Neural progenitor cell (in vitro differentiated cells): Measurements from ENCODE around the gene NAALAD2.

ENCODE experiments used
- CTCF ChIP-seq: fragments of 200-600 bp; sonication (generic); IDR thresholded peaks from 2 replicates; pipeline ENCODE4 v1.5.1; 2017; ENCODE audit warnings: antibody characterized with exemption, mild to moderate bottlenecking
- EZH2 ChIP-seq: fragments of 200-600 bp; sonication (generic); IDR thresholded peaks from 2 replicates; pipeline ENCODE4 v1.6.1; 2017; ENCODE audit warnings: antibody characterized with exemption, mild to moderate bottlenecking, moderate library complexity

DNA sequence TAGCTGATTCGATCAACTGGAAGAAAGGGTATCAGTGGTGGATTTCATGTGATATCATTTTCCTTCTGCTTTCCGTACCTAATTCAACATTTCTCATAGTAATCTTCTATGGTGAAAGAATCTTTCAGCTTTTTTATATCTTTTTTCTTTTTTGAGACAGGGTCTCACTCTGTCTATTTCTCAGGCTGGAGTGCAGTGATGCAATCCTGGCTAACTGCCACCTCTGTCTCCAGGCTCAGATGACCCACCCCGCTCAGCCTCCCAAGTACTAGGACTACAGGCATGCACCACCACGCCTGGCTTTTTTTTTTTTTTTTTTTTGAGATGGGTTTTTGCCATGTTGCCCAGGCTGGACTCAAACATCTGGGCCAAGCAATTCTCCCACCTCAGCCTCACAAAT, 107.0 kb downstream of the NAALAD2 start:
- TF ChIP-seq CTCF (no peak), EZH2 (no peak)
